Nephron (organoid): ENCODE measurements around the gene CDH13.

ENCODE experiments used
- H3K27ac Mint-ChIP-seq, 3 experiments: 2 replicates each; pipeline ENCODE4 v1.8.0; 2020; ENCODE audit warnings: mixed read lengths in 3 of 3, mild to moderate bottlenecking in 2 of 3, moderate library complexity in 1 of 3
- H3K27me3 Mint-ChIP-seq: 2 replicates; pipeline ENCODE4 v1.8.0; 2021; ENCODE audit warnings: low read depth, mild to moderate bottlenecking, moderate library complexity, mixed read lengths
- H3K36me3 Mint-ChIP-seq: 2 replicates; pipeline ENCODE4 v1.8.0; 2020; ENCODE audit warnings: low read depth, mixed read lengths
- H3K4me1 Mint-ChIP-seq: 2 replicates; pipeline ENCODE4 v1.8.0; 2020; ENCODE audit warnings: mixed read lengths
- H3K4me3 Mint-ChIP-seq, 3 experiments: 2 replicates each; pipeline ENCODE4 v1.8.0; 2020; ENCODE audit warnings: mild to moderate bottlenecking in 3 of 3, mixed read lengths in 3 of 3, moderate library complexity in 2 of 3
- H3K9me3 Mint-ChIP-seq: 2 replicates; pipeline ENCODE4 v1.8.0; 2020; ENCODE audit warnings: mixed read lengths
- CTCF ChIP-seq, 3 experiments: fragments of 200-600 bp; sonication (generic); IDR thresholded peaks; one replicate each; pipeline ENCODE4 v1.5.0; 2021; ENCODE audit warnings: antibody characterized with exemption in 3 of 3; ENCODE audit not compliant: unreplicated experiment in 3 of 3

The CDH13 gene

GRCh38 chr16:83316458-83316857, 689.7 kb downstream of the CDH13 start:
- no peak overlapping the region for H3K27ac Mint-ChIP-seq
- H3K27me3 Mint-ChIP-seq = peaks cover 4% of the 10 kb centered on the region
- TF ChIP-seq CTCF (IDR thresholded peaks at IDR 0.05; ENCODE audit: unreplicated experiment in 3 of 3) = no peak
- H3K4me3 Mint-ChIP-seq = no peak overlapping the region
- H3K36me3 Mint-ChIP-seq = no peaks in the 10 kb centered on the region
- H3K4me1 Mint-ChIP-seq = peaks cover 5% of the 10 kb centered on the region
- H3K9me3 Mint-ChIP-seq = no peaks in the 10 kb centered on the region

GRCh38 chr16:83318390-83318789, 691.6 kb downstream of the CDH13 start:
- no peak overlapping the region for H3K27ac Mint-ChIP-seq

GRCh38 chr16:83328936-83329335, 702.2 kb downstream of the CDH13 start:
- Mint-ChIP-seq H3K4me3 (no peak overlapping the region), H3K4me1 (peaks cover 9% of the 10 kb centered on the region), H3K36me3 (no peaks in the 10 kb centered on the region), H3K9me3 (no peaks in the 10 kb centered on the region), H3K27ac (no peak overlapping the region), H3K27me3 (peaks cover 2% of the 10 kb centered on the region)
- no peak for TF ChIP-seq CTCF (IDR thresholded peaks at IDR 0.05; ENCODE audit: unreplicated experiment in 3 of 3)

More at GRCh38 chr16:83318390-83318789, 691.6 kb downstream of the CDH13 start:
- no peaks in the 10 kb centered on the region for H3K36me3 Mint-ChIP-seq
- H3K4me3 Mint-ChIP-seq = no peak overlapping the region
- H3K9me3 Mint-ChIP-seq = no peaks in the 10 kb centered on the region
- H3K27me3 Mint-ChIP-seq = peaks cover 4% of the 10 kb centered on the region
- H3K4me1 Mint-ChIP-seq = no peaks in the 10 kb centered on the region
- no peak for TF ChIP-seq CTCF (IDR thresholded peaks at IDR 0.05; ENCODE audit: unreplicated experiment in 3 of 3)

GRCh38 chr16:83329441-83329840, 702.7 kb downstream of the CDH13 start:
- H3K36me3 Mint-ChIP-seq = no peaks in the 10 kb centered on the region
- peaks cover 12% of the 10 kb centered on the region for H3K4me1 Mint-ChIP-seq

GRCh38 chr16:83330251-83330650, 703.5 kb downstream of the CDH13 start:
- peaks cover 12% of the 10 kb centered on the region for H3K4me1 Mint-ChIP-seq
- H3K27me3 Mint-ChIP-seq = peaks cover 5% of the 10 kb centered on the region
- H3K4me3 Mint-ChIP-seq = no peak overlapping the region
- H3K36me3 Mint-ChIP-seq = no peaks in the 10 kb centered on the region
- TF ChIP-seq CTCF (IDR thresholded peaks at IDR 0.05; ENCODE audit: unreplicated experiment in 3 of 3) = no peak
- no peaks in the 10 kb centered on the region for H3K9me3 Mint-ChIP-seq
- no peak overlapping the region for H3K27ac Mint-ChIP-seq

More at GRCh38 chr16:83329441-83329840, 702.7 kb downstream of the CDH13 start:
- no peak for TF ChIP-seq CTCF (IDR thresholded peaks at IDR 0.05; ENCODE audit: unreplicated experiment in 3 of 3)
- Mint-ChIP-seq H3K27ac (no peak overlapping the region), H3K9me3 (no peaks in the 10 kb centered on the region), H3K4me3 (no peak overlapping the region), H3K27me3 (peaks cover 5% of the 10 kb centered on the region)

- TF ChIP-seq CTCF (IDR thresholded peaks at IDR 0.05; ENCODE audit: unreplicated experiment in 3 of 3) = no peak
- Mint-ChIP-seq H3K36me3 (no peaks in the 10 kb centered on the region), H3K27ac (no peak overlapping the region), H3K4me3 (no peak overlapping the region), H3K4me1 (peaks cover 21% of the 10 kb centered on the region), H3K27me3 (peaks cover 5% of the 10 kb centered on the region), H3K9me3 (no peaks in the 10 kb centered on the region)
These were observed 708.3 kb downstream of the CDH13 start for GRCh38 chr16:83335076-83335475.
